NCI-H1417 (cell line): ENCODE data around the gene KIF14.
A peak's percentile ranks its signal among the peaks of the same experiment; 100 is the strongest.
"Not testable (repeated sequence)": the region's sequence is repeated elsewhere in the genome, so short reads cannot be mapped to it uniquely, and the experiment has no call there.

ENCODE experiments used
- DNase-seq, 3 experiments: peaks; one replicate each; lab custom pipeline; 2025; lab: John Stamatoyannopoulos, UW

KIF14 gene

GRCh38 chr1:200538179-200538578, 82.4 kb downstream of the KIF14 start:
- no peak for DNase-seq

DNA sequence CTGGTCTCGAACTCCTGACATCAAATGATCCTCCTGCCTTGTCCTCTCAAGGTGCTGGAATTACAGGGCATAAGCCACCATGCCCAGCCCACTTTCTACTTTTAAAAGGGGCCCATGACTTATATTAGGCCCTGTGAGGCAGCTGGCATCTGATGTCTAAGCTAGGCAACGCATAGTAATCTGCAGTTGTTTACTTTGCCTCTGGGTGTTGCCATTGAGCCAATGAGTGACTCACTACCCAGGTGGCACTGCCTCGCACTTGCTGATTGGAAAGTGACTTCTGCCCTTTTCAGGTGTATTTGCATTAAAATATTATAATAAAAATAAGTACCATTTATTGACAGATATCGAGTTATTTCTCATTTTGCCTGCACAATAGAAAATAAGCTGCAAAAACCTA, 84.9 kb downstream of the KIF14 start:
- DNase-seq, result peak in 2 of 3 experiments; percentile 22 to 48

DNA sequence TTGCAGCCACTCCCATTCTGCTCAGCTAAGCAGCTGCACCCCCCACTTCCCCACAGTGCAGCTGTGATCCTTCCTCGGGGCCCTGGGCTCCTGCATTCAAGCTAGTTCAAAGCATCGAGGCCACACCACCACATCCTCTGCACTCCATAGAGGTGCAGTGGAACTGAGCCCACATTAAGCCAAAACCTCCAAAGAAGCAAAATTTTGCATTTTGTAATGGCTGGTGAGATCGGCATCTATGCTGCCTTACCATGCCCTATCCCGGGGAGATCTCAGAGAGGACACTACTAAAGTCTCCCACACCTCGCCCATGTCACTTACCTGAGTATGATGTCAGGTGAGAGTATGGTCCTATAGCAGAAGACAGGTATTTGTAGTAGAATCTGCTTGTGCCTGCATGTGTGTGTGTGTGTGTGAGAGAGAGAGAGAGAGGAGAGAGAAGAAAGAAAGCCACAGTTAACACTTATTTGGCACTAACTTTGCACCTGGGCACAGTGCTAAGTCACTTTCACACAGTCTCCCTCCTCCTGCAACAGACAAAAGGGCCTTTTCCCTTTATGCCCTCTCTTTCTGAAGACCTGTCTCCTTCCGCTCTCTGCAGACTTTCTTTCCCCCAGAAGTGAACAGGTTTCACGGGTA, 89.8 kb downstream of the KIF14 start:
- DNase-seq, result no peak

GRCh38 chr1:200528858-200529606, 91.5 kb downstream of the KIF14 start:
- no peak for DNase-seq

DNA sequence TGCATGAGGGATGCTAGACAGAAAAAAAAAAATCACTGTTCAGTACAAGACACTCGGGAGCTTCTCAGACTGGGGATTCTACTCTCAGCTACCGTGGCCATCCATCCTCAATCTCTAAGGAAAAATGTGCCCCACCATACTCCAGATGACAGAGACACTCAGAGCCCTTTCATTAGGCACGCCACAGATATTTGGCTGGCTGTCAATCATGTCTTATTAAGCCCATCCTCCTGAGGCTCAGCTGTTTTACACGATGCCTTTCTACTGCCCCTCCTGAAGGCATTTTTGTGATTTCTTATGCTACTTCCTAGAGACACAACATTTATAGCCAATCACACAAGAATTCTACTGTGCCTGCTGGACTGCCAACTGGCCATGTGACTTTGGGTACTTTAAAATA, 92.9 kb downstream of the KIF14 start:
- DNase-seq, result no peak

- DNase-seq, result peak in 2 of 3 experiments; percentile 39 to 53
Measured at GRCh38 chr1:200526709-200527612, 93.6 kb downstream of the KIF14 start.

DNA sequence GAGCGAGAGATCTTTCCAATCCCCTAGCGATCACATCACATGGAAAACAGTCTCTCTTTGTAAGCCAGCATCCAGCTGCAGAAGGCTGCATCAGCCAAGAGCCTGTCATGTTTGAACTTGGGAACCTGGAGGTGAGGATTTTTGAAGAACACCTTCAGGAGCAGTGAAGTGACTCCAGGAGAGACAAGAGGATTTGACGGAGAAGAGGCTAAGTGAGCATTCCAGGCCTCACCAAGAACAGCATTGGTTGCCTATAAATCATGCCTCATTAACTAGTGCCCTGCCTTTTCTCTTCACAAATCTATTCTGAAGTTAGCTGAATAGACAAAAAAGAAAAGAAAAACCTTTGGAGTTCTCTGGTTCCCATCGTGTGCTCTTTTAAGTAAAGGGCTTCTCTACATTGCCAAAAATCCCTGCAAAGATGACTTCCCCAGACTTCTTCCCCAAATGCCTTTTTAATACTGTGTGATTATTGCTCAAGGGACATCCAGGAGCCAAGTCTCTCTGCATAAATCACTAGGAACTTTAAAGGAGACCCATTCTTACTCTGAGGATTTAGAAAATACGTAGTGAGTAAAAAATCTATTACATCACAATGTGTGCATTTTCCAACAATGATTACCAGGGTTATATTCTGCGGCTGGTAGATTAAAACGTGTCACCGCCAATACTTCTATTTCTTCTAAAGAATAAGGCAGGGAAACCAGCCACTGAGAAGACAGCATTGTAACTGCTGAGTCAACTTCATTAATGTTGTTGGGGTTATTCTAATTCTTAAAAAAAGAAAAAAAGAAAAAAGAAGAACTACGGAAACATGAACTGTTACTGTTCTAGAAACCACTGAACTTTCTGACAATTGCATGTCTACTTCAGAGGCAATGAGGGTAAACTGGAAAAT, 95.2 kb downstream of the KIF14 start:
- no peak for DNase-seq

DNA sequence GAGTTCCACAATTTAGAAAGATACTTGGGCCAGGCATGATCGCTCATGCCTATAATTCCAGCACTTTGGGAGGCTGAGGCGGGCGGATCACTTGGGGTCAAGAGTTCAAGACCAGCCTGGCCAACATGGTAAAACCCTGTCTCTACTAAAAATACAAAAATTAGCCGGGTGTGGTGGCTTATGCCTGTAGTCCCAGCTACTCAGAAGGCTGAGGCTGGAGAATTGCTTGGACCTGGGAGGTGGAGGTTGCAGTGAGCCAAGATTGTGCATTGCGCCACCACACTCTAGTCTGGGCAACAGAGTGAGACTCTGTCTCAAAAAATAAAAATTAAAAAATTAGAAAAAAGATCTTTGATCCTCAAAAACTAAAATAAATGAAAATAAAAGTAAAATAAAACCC, 96.0 kb downstream of the KIF14 start:
- DNase-seq, result not testable (repeated sequence)

- peak in 2 of 3 experiments; percentile 17 to 52 for DNase-seq
Measured at GRCh38 chr1:200524092-200524491, 96.5 kb downstream of the KIF14 start.

DNA sequence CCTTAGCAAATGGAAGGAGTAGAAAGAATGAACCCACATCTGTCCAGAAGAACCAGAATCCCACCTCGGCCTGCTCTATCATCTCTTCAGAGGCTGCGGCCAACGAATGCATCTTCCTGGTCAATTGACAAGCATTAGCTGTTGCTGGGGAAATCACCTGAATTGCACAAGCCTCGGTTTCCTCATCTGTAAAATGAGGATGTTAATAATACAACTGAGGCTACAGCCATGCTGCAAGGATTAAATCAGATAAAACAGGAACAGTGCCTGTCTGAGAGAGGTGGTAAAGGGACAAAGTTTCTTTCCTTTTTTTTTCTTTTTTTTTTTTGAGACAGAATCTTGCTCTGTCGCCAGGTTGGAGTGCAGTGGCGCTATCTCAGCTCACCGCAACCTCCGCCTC, 99.8 kb downstream of the KIF14 start:
- DNase-seq, result no peak

DNA sequence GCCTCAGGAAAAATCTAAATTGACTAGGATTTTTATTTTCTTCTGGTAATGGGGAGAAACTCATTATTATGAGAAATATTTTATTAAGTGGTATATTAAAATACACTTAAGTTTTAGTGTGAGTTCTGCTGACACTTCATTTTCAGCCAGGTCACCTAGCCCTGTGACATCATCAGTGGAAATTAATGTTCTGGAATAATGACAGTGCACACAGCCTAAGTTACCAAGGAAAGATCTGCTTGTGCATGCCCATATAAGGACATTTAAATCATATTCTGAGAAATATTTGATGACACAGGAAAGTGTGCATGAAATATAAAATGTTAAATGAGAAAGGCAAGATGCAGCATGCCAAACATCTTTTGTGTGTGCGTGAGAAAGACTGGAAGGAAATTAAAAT, 102.0 kb downstream of the KIF14 start:
- DNase-seq, result peak in 1 of 3 experiments; percentile 55

DNA sequence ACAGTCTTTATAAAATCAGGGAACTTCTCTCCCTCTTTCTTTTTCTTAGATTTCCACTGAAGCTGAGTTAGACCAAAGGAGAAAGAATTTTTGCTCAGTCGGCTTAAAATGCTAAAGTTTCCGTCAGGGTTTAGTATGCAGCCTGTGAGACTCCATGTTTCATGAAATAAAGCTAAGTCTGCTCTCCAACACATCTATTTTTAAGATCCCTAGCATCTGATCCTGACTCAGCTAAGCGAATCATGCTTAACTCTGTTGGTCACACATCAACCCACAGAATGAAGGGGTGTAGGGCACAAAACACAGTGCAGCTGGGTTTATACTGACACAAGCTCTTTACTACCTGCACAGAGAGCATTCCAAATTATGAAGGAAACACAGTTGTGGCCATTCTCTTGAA, 108.4 kb downstream of the KIF14 start:
- DNase-seq, result no peak

GRCh38 chr1:200510228-200510623, 110.3 kb downstream of the KIF14 start:
- DNase-seq, result peak; percentile 74 to 94 (median 75)

GRCh38 chr1:200506471-200506870, 114.1 kb downstream of the KIF14 start:
- no peak for DNase-seq

GRCh38 chr1:200505257-200505656, 115.3 kb downstream of the KIF14 start:
- no peak for DNase-seq
